Fibroblast of lung (primary cell): Measurements from ENCODE around the gene DLGAP1. TPM values are rescaled to one million over a fixed set of nuclear protein-coding genes. Genes with fewer than 3 reads are reported as not detected.

Experiments used
- DNase-seq, 2 donors: peaks; one replicate each; pipeline versions ENCODE4 v3.0.0 to v3.0.0-alpha.2; 2010; ENCODE audit warnings: low read depth in 2 of 2
- H2AFZ ChIP-seq: 2 replicates; pipeline ENCODE4 v1.5.1; 2012; ENCODE audit warnings: low read length, control low read depth, inconsistent platforms
- H3K27ac ChIP-seq: 2 replicates; pipeline ENCODE4 v1.5.1; 2011; ENCODE audit warnings: low read length, control low read depth; ENCODE audit not compliant: insufficient read depth
- H3K27me3 ChIP-seq: 2 replicates; pipeline ENCODE4 v1.5.1; 2011; ENCODE audit warnings: mild to moderate bottlenecking, low read length; ENCODE audit not compliant: control insufficient read depth, insufficient read depth
- H3K36me3 ChIP-seq: 2 replicates; pipeline ENCODE4 v1.5.1; 2011; ENCODE audit warnings: low read length; ENCODE audit not compliant: control insufficient read depth, insufficient read depth
- H3K4me1 ChIP-seq: 2 replicates; pipeline ENCODE4 v1.5.1; 2011; ENCODE audit warnings: low read length; ENCODE audit not compliant: control insufficient read depth, insufficient read depth; ENCODE audit errors: extremely low read depth
- H3K4me2 ChIP-seq: 2 replicates; pipeline ENCODE4 v1.5.1; 2011; ENCODE audit warnings: low read length, control low read depth; ENCODE audit not compliant: insufficient read depth; ENCODE audit errors: extremely low read depth
- H3K4me3 ChIP-seq, 4 experiments: fragments of 200-600 bp in 1 of 4; sonication (generic) in 1 of 4; replicated peaks in 1 of 4; 2 replicates each; pipeline ENCODE4 v1.5.1; 2011 to 2016; ENCODE audit warnings: low read length in 4 of 4, low read depth in 3 of 4, mild to moderate bottlenecking in 3 of 4, control low read depth in 2 of 4, inconsistent platforms in 1 of 4, mixed read lengths in 1 of 4; ENCODE audit not compliant: insufficient read depth in 1 of 4; ENCODE audit errors: control extremely low read depth in 1 of 4
- H3K79me2 ChIP-seq: 2 replicates; pipeline ENCODE4 v1.5.1; 2012; ENCODE audit warnings: mild to moderate bottlenecking, low read length, inconsistent platforms; ENCODE audit not compliant: control insufficient read depth, insufficient read depth
- H3K9ac ChIP-seq: 2 replicates; pipeline ENCODE4 v1.5.1; 2011; ENCODE audit warnings: mild to moderate bottlenecking, low read length, control low read depth; ENCODE audit not compliant: insufficient read depth
- H3K9me3 ChIP-seq: 2 replicates; pipeline ENCODE4 v1.5.1; 2012; ENCODE audit warnings: low read depth, low read length; ENCODE audit not compliant: control insufficient read depth, insufficient read depth
- H4K20me1 ChIP-seq: 2 replicates; pipeline ENCODE4 v1.5.1; 2011; ENCODE audit warnings: low read length; ENCODE audit not compliant: control insufficient read depth, insufficient read depth; ENCODE audit errors: extremely low read depth
- CTCF ChIP-seq, 2 donors: IDR thresholded peaks in 1 of 2; conservative IDR thresholded peaks in 1 of 2; 1 replicate in 1 of 2; 2 replicates in 1 of 2; pipeline ENCODE4 v1.5.1; 2011 to 2012; ENCODE audit warnings: low read length in 2 of 2, control low read depth in 1 of 2, inconsistent platforms in 1 of 2, low read depth in 1 of 2, mild to moderate bottlenecking in 1 of 2
- EZH2 ChIP-seq: IDR thresholded peaks from 2 replicates; pipeline ENCODE4 v1.5.1; 2012; ENCODE audit warnings: low read length, control low read depth, mild to moderate bottlenecking; ENCODE audit errors: missing control alignments
- polyA plus RNA-seq, 2 donors: library from polyadenylated mRNA; depleted of rRNA in 1 of 2; stranded (reverse) in 1 of 2; unstranded in 1 of 2; fragments of >200 nt; gene quantifications; 2 replicates each; pipeline ENCODE4 v1.2.1, GENCODE V29; 2011 to 2012; ENCODE audit warnings: missing spikeins in 1 of 2
- total RNA-seq: library from RNA; depleted of rRNA; stranded (reverse); fragments of >200 nt; gene quantifications from 2 replicates; pipeline ENCODE4 v1.2.1, GENCODE V29; 2014

Gene DLGAP1
- total and polyA plus RNA-seq, 2 donors (not counting 1 experiment from before 2014, with no cell fraction given): 0.16 to 0.17 TPM

- H3K9ac ChIP-seq: no peak overlapping the region
- H2AFZ ChIP-seq: no peak overlapping the region
- H3K9me3 ChIP-seq: no peaks in the 10 kb centered on the region
- TF ChIP-seq EZH2: no peak
- TF ChIP-seq CTCF (conservative IDR thresholded peaks at IDR 0.05 in 1 of 2, IDR thresholded peaks at IDR 0.05 in 1 of 2; ENCODE audit: low read depth in 1 of 2, low read length in 2 of 2): no peak
- no peaks in the 10 kb centered on the region for H4K20me1 ChIP-seq
- no peaks in the 10 kb centered on the region for H3K36me3 ChIP-seq
- H3K27me3 ChIP-seq: no peaks in the 10 kb centered on the region
- H3K4me1 ChIP-seq: no peaks in the 10 kb centered on the region
- H3K4me3 ChIP-seq: no peak overlapping the region
- H3K79me2 ChIP-seq: no peaks in the 10 kb centered on the region
- H3K4me2 ChIP-seq: no peak overlapping the region
- H3K27ac ChIP-seq: no peak overlapping the region
- no peak for DNase-seq
Measured at GRCh38 chr18:4224031-4224704, 230.9 kb downstream of the DLGAP1 start.

- H3K4me1 ChIP-seq: no peaks in the 10 kb centered on the region
- no peak overlapping the region for H2AFZ ChIP-seq
- H3K27ac ChIP-seq: no peak overlapping the region
- no peaks in the 10 kb centered on the region for H4K20me1 ChIP-seq
- H3K4me2 ChIP-seq: no peak overlapping the region
- H3K9me3 ChIP-seq: no peaks in the 10 kb centered on the region
- TF ChIP-seq EZH2 (no peak), CTCF (conservative IDR thresholded peaks at IDR 0.05 in 1 of 2, IDR thresholded peaks at IDR 0.05 in 1 of 2; ENCODE audit: low read depth in 1 of 2, low read length in 2 of 2) (no peak)
- no peaks in the 10 kb centered on the region for H3K36me3 ChIP-seq
- DNase-seq: no peak
- H3K4me3 ChIP-seq: no peak overlapping the region
- no peaks in the 10 kb centered on the region for H3K27me3 ChIP-seq
- no peak overlapping the region for H3K9ac ChIP-seq
- H3K79me2 ChIP-seq: no peaks in the 10 kb centered on the region
Measured at GRCh38 chr18:4211111-4211837, 243.8 kb downstream of the DLGAP1 start.

- no peaks in the 10 kb centered on the region for H3K79me2 ChIP-seq
- no peaks in the 10 kb centered on the region for H3K4me1 ChIP-seq
- H3K9ac ChIP-seq: no peak overlapping the region
- no peaks in the 10 kb centered on the region for H3K9me3 ChIP-seq
- TF ChIP-seq CTCF (conservative IDR thresholded peaks at IDR 0.05 in 1 of 2, IDR thresholded peaks at IDR 0.05 in 1 of 2; ENCODE audit: low read depth in 1 of 2, low read length in 2 of 2) (no peak), EZH2 (no peak)
- DNase-seq: no peak
- no peak overlapping the region for H3K4me3 ChIP-seq
- no peak overlapping the region for H3K27ac ChIP-seq
- no peaks in the 10 kb centered on the region for H3K27me3 ChIP-seq
- H2AFZ ChIP-seq: no peak overlapping the region
- H3K36me3 ChIP-seq: no peaks in the 10 kb centered on the region
- no peaks in the 10 kb centered on the region for H4K20me1 ChIP-seq
- no peak overlapping the region for H3K4me2 ChIP-seq
Measured at GRCh38 chr18:4208366-4208765, 246.7 kb downstream of the DLGAP1 start.
